ENCODE data around the gene LCE3A. TPM values are rescaled to one million over a fixed set of nuclear protein-coding genes. Genes with fewer than 3 reads are reported as not detected.
"Not testable (repeated sequence)": the region's sequence is repeated elsewhere in the genome, so short reads cannot be mapped to it uniquely, and the experiment has no call there.

Gene LCE3A, protein sequence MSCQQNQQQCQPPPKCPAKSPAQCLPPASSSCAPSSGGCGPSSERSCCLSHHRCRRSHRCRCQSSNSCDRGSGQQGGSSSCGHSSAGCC
- not detected for total RNA-seq

DNA sequence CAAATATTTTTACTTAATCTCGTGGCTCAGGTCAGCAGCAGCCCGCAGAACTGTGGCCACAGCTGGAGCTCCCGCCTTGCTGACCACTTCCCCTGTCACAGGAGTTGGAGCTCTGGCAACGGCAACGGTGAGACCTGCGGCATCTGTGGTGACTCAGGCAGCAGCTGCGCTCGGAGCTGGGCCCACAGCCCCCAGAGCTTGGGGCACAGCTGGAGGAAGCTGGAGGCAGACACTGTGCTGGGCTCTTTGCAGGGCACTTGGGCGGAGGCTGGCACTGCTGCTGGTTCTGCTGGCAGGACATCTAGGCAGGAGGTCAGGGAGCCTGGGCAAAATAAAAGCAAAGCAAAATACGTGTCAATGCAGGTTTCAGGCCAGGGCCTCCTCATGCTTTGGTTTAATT is at the start of gene LCE3A:
Gene LCE3A (minus strand): TSS at position 301 of the 400 bp plus-strand sequence. CDS start 0 bp downstream, at position 301.
- Histone ChIP-seq H3K4me1 (no peaks in the 10 kb centered on the region), H3K36me3 (no peaks in the 10 kb centered on the region), H3K27me3 (no peaks in the 10 kb centered on the region), H3K4me3 (no peak within 1 kb of the TSS), H3K9me3 (peaks cover 3 to 12% of the 10 kb centered on the region in 2 donors), H3K27ac (no peak within 1 kb of the TSS)
- TF ChIP-seq, protein P1, sequence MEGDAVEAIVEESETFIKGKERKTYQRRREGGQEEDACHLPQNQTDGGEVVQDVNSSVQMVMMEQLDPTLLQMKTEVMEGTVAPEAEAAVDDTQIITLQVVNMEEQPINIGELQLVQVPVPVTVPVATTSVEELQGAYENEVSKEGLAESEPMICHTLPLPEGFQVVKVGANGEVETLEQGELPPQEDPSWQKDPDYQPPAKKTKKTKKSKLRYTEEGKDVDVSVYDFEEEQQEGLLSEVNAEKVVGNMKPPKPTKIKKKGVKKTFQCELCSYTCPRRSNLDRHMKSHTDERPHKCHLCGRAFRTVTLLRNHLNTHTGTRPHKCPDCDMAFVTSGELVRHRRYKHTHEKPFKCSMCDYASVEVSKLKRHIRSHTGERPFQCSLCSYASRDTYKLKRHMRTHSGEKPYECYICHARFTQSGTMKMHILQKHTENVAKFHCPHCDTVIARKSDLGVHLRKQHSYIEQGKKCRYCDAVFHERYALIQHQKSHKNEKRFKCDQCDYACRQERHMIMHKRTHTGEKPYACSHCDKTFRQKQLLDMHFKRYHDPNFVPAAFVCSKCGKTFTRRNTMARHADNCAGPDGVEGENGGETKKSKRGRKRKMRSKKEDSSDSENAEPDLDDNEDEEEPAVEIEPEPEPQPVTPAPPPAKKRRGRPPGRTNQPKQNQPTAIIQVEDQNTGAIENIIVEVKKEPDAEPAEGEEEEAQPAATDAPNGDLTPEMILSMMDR (IDR thresholded peaks at IDR 0.05) = no peak
- TF ChIP-seq EP300 (IDR thresholded peaks at IDR 0.05; ENCODE audit: low read depth) = no peak
- TF ChIP-seq POLR2A (IDR thresholded peaks at IDR 0.05) = no peak
- TF ChIP-seq POLR2AphosphoS5 (IDR thresholded peaks at IDR 0.05) = no peak
- intact Hi-C loops (cut with DNase I; ENCODE audit: low total_unique reads) (no loop called here), in situ Hi-C loops (cut with MboI; ENCODE audit: low pct_ligation_motif_present in 1 of 4, low pct_unique_long_range_greater_than_20kb in 1 of 4, low sequenced_read_pairs in 3 of 4) (no loop called here)
- DNase-seq = no peak
- WGBS, 2 donors (ENCODE audit: low coverage in 1 of 2) = 35 to 40% methylated on average over 1 to 9 of the region's 10 CpGs

DNA sequence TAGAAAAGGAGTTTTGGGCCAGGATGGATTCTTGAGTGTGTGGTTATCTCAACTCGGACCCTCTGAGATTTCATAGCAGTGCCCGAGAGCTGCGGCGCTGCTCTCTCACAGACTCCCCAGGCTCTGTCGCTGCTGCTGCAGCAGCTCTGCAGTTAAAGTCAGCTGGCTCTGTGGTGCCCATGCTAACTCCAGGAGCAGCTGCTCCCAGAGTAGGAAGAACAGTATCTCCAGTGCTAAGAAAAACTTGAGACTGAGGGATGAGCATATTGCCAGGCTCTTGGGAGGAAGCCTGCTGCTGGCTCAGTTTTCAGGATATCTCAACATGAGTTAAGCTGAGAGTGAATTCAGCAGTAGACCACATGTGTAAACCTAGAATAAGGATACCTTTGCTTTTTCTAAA is 44.7 kb upstream of the LCE3A start:
- no peaks in the 10 kb centered on the region for H3K27me3 ChIP-seq
- H3K27ac ChIP-seq = no peak overlapping the region
- no peaks in the 10 kb centered on the region for H3K4me1 ChIP-seq
- 89% methylated on average over 5 of the region's 5 CpGs; no CpG with 5 or more reads in 1 of the 2 donors for WGBS, 2 donors (ENCODE audit: low coverage in 1 of 2)
- intact Hi-C loops (cut with DNase I; ENCODE audit: low total_unique reads) (no loop called here), in situ Hi-C loops (cut with MboI; ENCODE audit: low pct_ligation_motif_present in 1 of 4, low pct_unique_long_range_greater_than_20kb in 1 of 4, low sequenced_read_pairs in 3 of 4) (no loop called here)
- H3K9me3 ChIP-seq = no peaks in the 10 kb centered on the region
- TF ChIP-seq EP300 (IDR thresholded peaks at IDR 0.05; ENCODE audit: low read depth) = no peak
- TF ChIP-seq POLR2A (IDR thresholded peaks at IDR 0.05) = no peak
- TF ChIP-seq, protein P1 (IDR thresholded peaks at IDR 0.05) = no peak
- TF ChIP-seq POLR2AphosphoS5 (IDR thresholded peaks at IDR 0.05) = no peak
- H3K4me3 ChIP-seq = no peak overlapping the region
- no peak for DNase-seq
- no peaks in the 10 kb centered on the region for H3K36me3 ChIP-seq

DNA sequence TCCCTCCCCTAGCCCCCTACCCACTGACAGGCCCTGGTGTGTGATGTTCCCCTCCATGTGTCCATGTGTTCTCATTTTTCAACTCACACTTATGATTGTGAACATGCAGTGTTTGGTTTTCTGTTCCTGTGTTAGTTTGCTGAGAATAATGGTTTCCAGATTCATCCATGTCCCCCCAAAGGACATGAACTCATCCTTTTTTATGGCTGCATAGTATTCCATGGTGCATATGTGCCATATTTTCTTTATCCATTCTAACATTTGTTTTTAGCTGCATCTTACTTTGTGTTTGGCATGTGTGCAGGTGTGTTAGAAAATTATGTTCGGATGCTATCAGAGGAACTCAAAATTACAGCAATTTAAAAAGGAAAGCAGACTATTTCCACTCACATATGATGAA is 43.3 kb upstream of the LCE3A start:
- H3K36me3 ChIP-seq; H3K4me3 ChIP-seq; DNase-seq; H3K27me3 ChIP-seq; intact Hi-C loops (cut with DNase I; ENCODE audit: low total_unique reads); H3K27ac ChIP-seq; H3K9me3 ChIP-seq; in situ Hi-C loops (cut with MboI; ENCODE audit: low pct_ligation_motif_present in 1 of 4, low pct_unique_long_range_greater_than_20kb in 1 of 4, low sequenced_read_pairs in 3 of 4); H3K4me1 ChIP-seq: not testable (repeated sequence)
- WGBS, 2 donors (ENCODE audit: low coverage in 1 of 2) = 83 to 89% methylated on average over 1 of the region's 1 CpG

DNA sequence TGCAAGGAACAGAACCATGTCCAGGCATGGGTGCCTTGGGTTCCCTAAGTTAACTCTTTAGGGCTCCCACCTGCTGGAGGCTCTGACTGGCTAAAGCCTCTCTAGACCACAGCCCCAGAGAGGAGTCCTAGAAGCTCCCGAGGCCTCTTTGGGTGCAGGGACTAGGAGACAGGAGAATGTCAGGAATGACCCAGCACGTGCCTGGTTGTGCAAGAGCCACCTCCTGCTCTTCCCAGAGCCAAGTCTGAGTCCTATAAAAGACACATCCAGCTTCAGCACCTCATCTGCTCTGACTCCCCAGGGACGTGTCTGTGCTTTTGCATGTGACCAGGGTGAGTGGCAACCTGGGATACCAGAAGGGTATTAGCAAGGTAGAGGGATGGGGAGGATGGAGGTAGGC is 40.2 kb upstream of the LCE3A start, which contains the start of gene LCE2D:
Gene LCE2D (plus strand): TSS at position 283 of the 400 bp plus-strand sequence. CDS start 726 bp downstream, outside the sequence.
- in situ Hi-C loops (cut with MboI; ENCODE audit: low pct_ligation_motif_present in 1 of 4, low pct_unique_long_range_greater_than_20kb in 1 of 4, low sequenced_read_pairs in 3 of 4) = no loop called here

More for the DNA sequence above, 40.2 kb upstream of the LCE3A start, which contains the start of gene LCE2D:
- no peaks in the 10 kb centered on the region for H3K4me1 ChIP-seq
- H3K36me3 ChIP-seq = no peaks in the 10 kb centered on the region
- no peak within 1 kb of the TSS for H3K4me3 ChIP-seq
- no peak within 1 kb of the TSS for H3K27ac ChIP-seq
- intact Hi-C loops (cut with DNase I; ENCODE audit: low total_unique reads) = no loop called here
- H3K9me3 ChIP-seq = no peaks in the 10 kb centered on the region
- no peaks in the 10 kb centered on the region for H3K27me3 ChIP-seq
- 50 to 55% methylated on average over 1 to 3 of the region's 3 CpGs for WGBS, 2 donors (ENCODE audit: low coverage in 1 of 2)
- TF ChIP-seq, protein P1 (IDR thresholded peaks at IDR 0.05) = no peak
- TF ChIP-seq EP300 (IDR thresholded peaks at IDR 0.05; ENCODE audit: low read depth) (no peak), POLR2AphosphoS5 (IDR thresholded peaks at IDR 0.05) (no peak), POLR2A (IDR thresholded peaks at IDR 0.05) (no peak)
- no peak for DNase-seq
